GM23338 (cell line): ENCODE results near the gene STX10. TPM values are rescaled to one million over a fixed set of nuclear protein-coding genes. Genes with fewer than 3 reads are reported as not detected.

Experiments
- ATAC-seq: fragments of 200-7000 bp; cut with Tn5 transposase; 3 replicates; pipeline ENCODE4 v1.9.1; 2020
- DNase-seq: peaks from one replicate; pipeline ENCODE4 v3.0.0-alpha.2; 2015; ENCODE audit warnings: low spot score
- H2AFZ ChIP-seq: fragments of 200-600 bp; sonication (generic); 2 replicates; pipeline ENCODE4 v1.8.0; 2016; ENCODE audit warnings: antibody characterized with exemption, mild to moderate bottlenecking, moderate library complexity
- H3F3A ChIP-seq: fragments of 200-600 bp; sonication (generic); replicated peaks from 2 replicates; pipeline ENCODE4 v1.8.0; 2017; ENCODE audit warnings: antibody characterized with exemption, mixed run types, low read depth
- H3K27ac ChIP-seq: fragments of 200-600 bp; sonication (generic); 2 replicates; pipeline ENCODE4 v1.6.1; 2016; ENCODE audit warnings: low read depth
- H3K27me3 ChIP-seq: fragments of 200-600 bp; sonication (generic); 2 replicates; pipeline ENCODE4 v1.8.0; 2016; ENCODE audit warnings: mild to moderate bottlenecking, mixed run types, moderate library complexity; ENCODE audit not compliant: insufficient read depth
- H3K36me3 ChIP-seq: fragments of 200-600 bp; sonication (generic); 2 replicates; pipeline ENCODE4 v1.8.0; 2016; ENCODE audit warnings: mild to moderate bottlenecking; ENCODE audit not compliant: insufficient read depth
- H3K4me1 ChIP-seq: fragments of 200-600 bp; sonication (generic); 2 replicates; pipeline ENCODE4 v1.8.0; 2016; ENCODE audit warnings: mild to moderate bottlenecking, moderate library complexity; ENCODE audit not compliant: insufficient read depth
- H3K4me2 ChIP-seq: fragments of 200-600 bp; sonication (generic); 2 replicates; pipeline ENCODE4 v1.7.1; 2017; ENCODE audit warnings: mixed run types
- H3K4me3 ChIP-seq: fragments of 200-600 bp; sonication (generic); 2 replicates; pipeline ENCODE4 v1.6.1; 2016; ENCODE audit warnings: mixed run types
- H3K79me2 ChIP-seq: fragments of 200-600 bp; sonication (generic); replicated peaks from 2 replicates; pipeline ENCODE4 v1.8.0; 2017; ENCODE audit warnings: mild to moderate bottlenecking; ENCODE audit not compliant: insufficient read depth
- H3K9me2 ChIP-seq: fragments of 200-600 bp; sonication (generic); 2 replicates; pipeline ENCODE4 v1.8.0; 2017; ENCODE audit not compliant: insufficient read depth
- H4K20me1 ChIP-seq: fragments of 200-600 bp; sonication (generic); replicated peaks from 2 replicates; pipeline ENCODE4 v1.8.0; 2017; ENCODE audit warnings: mild to moderate bottlenecking; ENCODE audit not compliant: insufficient read depth
- H3K27ac Mint-ChIP-seq: 2 replicates; pipeline ENCODE4 v1.8.0; 2020; ENCODE audit warnings: inconsistent platforms, mild to moderate bottlenecking, moderate library complexity, mixed read lengths
- H3K27me3 Mint-ChIP-seq: 3 replicates; pipeline ENCODE4 v1.8.0; 2022; ENCODE audit warnings: low read depth, mild to moderate bottlenecking, moderate library complexity, mixed read lengths, inconsistent platforms; ENCODE audit not compliant: insufficient read depth, poor library complexity
- H3K36me3 Mint-ChIP-seq: 3 replicates; pipeline ENCODE4 v1.8.0; 2021; ENCODE audit warnings: low read depth, mild to moderate bottlenecking, inconsistent platforms, moderate library complexity, mixed read lengths
- H3K4me1 Mint-ChIP-seq: 3 replicates; pipeline ENCODE4 v1.8.0; 2020; ENCODE audit warnings: mild to moderate bottlenecking, inconsistent platforms, mixed read lengths
- H3K4me3 Mint-ChIP-seq: 3 replicates; pipeline ENCODE4 v1.8.0; 2021; ENCODE audit warnings: moderate library complexity, mild to moderate bottlenecking, inconsistent platforms, mixed read lengths
- H3K9me3 Mint-ChIP-seq: 3 replicates; pipeline ENCODE4 v1.8.0; 2020; ENCODE audit warnings: moderate library complexity, mild to moderate bottlenecking, inconsistent platforms, mixed read lengths
- CREB1 ChIP-seq: fragments of 250-450 bp; sonication (Bioruptor Pico); IDR thresholded peaks from 2 replicates; pipeline ENCODE4 v1.5.0; 2020; ENCODE audit warnings: low read depth, mild to moderate bottlenecking, moderate library complexity
- EZH2phosphoT487 ChIP-seq: fragments of 200-600 bp; sonication (generic); IDR thresholded peaks from one replicate; pipeline ENCODE4 v1.8.1; 2018; ENCODE audit warnings: antibody characterized with exemption; ENCODE audit not compliant: unreplicated experiment
- JUNB ChIP-seq: IDR thresholded peaks from one replicate; pipeline ENCODE4 v1.6.1; 2016; ENCODE audit warnings: antibody characterized with exemption; ENCODE audit not compliant: unreplicated experiment
- NANOG ChIP-seq: IDR thresholded peaks from 2 replicates; pipeline ENCODE4 v1.6.1; 2016; ENCODE audit warnings: antibody characterized with exemption, borderline replicate concordance
- POLR2AphosphoS5 ChIP-seq: IDR thresholded peaks from 2 replicates; pipeline ENCODE4 v1.6.1; 2016; ENCODE audit warnings: antibody characterized with exemption, low read depth
- polyA plus RNA-seq: library from polyadenylated mRNA; unstranded; fragments of >200 nt; fragmentation: Nextera tagmentation; extraction: Ambion mirVana; gene quantifications from 2 replicates; pipeline ENCODE4 v1.2.1, GENCODE V29; 2016
- total RNA-seq: library from RNA; depleted of rRNA; stranded (reverse); fragments of >200 nt; shearing (Covaris generic); gene quantifications from 2 replicates; pipeline ENCODE4 v1.2.3, GENCODE V29; 2014
- TF ChIP-seq, protein P1 (sequence below), 2 experiments: fragments of 200-600 bp in 1 of 2; sonication (generic) in 1 of 2; conservative IDR thresholded peaks; 2 replicates each; pipeline versions ENCODE4 v1.5.1 to v1.6.1; 2016 to 2017; ENCODE audit warnings: antibody characterized with exemption in 2 of 2, low read depth in 2 of 2, mild to moderate bottlenecking in 2 of 2, moderate library complexity in 1 of 2
- TF ChIP-seq, protein P2 (sequence below): IDR thresholded peaks from 2 replicates; pipeline ENCODE4 v1.6.1; 2016; ENCODE audit warnings: antibody characterized with exemption
- TF ChIP-seq, protein P3 (sequence below): IDR thresholded peaks from one replicate; pipeline ENCODE4 v1.6.1; 2018; ENCODE audit warnings: antibody characterized with exemption; ENCODE audit not compliant: unreplicated experiment

Gene STX10
- total and polyA plus RNA-seq, 2 experiments from 2014 or later: 42.8 to 55.9 TPM

DNA sequence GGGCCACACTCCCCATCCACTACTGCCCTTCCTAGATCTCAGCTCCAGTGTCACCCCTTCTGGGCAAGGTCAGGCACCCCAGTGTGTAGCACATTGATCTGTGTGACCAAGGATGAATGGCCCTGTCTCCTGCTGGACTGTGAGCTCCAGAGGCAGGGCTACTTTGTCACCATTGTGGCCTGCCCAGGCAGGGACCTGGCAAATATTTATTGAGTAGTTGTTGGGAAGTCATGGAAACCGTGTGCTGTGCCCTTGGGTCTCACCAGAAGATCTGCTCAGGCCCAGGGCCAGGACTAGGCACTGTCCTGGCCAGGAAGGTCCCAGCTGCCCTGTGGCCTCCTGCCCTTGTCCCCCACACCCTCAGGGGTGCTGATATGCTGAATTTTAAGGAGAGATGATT lies 21.6 kb downstream of the STX10 start (continued):
- TF ChIP-seq EZH2phosphoT487: no peak
- TF ChIP-seq, protein P1, sequence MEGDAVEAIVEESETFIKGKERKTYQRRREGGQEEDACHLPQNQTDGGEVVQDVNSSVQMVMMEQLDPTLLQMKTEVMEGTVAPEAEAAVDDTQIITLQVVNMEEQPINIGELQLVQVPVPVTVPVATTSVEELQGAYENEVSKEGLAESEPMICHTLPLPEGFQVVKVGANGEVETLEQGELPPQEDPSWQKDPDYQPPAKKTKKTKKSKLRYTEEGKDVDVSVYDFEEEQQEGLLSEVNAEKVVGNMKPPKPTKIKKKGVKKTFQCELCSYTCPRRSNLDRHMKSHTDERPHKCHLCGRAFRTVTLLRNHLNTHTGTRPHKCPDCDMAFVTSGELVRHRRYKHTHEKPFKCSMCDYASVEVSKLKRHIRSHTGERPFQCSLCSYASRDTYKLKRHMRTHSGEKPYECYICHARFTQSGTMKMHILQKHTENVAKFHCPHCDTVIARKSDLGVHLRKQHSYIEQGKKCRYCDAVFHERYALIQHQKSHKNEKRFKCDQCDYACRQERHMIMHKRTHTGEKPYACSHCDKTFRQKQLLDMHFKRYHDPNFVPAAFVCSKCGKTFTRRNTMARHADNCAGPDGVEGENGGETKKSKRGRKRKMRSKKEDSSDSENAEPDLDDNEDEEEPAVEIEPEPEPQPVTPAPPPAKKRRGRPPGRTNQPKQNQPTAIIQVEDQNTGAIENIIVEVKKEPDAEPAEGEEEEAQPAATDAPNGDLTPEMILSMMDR (conservative IDR thresholded peaks at IDR 0.05; ENCODE audit: low read depth in 2 of 2): no peak
- no peak for TF ChIP-seq JUNB
- no peak for TF ChIP-seq NANOG
- TF ChIP-seq, protein P2, sequence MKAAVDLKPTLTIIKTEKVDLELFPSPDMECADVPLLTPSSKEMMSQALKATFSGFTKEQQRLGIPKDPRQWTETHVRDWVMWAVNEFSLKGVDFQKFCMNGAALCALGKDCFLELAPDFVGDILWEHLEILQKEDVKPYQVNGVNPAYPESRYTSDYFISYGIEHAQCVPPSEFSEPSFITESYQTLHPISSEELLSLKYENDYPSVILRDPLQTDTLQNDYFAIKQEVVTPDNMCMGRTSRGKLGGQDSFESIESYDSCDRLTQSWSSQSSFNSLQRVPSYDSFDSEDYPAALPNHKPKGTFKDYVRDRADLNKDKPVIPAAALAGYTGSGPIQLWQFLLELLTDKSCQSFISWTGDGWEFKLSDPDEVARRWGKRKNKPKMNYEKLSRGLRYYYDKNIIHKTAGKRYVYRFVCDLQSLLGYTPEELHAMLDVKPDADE: no peak
- no peak for TF ChIP-seq POLR2AphosphoS5
- no peak for TF ChIP-seq CREB1 (CRISPR knock-in tag)

DNA sequence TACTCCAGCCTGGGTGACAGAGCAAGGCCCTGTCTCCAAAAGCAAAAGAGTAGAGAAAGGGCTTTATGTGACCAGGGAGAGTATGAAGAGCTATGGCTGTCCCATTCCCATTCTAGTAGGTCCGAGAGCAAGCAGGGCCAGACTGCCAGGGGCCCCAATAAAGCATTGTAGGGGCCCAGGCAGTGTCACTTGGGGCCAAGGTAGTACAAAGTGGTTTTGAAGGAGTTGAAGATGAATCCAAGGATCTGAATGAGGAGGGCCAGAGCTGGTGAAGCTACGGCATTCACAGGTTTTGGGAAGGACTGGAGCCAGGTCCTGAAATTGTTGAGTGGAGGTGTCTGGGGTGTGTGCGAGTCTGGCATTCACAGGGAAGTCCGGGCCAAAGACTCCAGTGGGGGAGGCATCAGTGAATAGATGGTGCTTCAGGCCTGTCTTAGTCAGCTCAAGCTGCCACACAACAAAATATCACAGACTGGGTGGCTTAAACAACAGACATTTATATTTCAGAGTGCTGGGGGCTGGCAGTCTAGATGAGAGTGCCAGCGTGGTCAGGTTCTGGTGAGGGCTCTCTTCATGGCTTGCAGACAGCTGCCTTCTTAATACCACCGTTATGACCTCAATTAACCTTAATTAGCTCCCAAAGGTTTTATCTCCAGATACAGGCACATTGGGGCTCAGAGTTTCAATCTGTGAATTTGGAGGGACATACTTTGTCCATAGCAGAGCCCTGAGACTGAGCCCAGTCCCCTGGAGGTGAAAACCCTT lies 22.2 kb downstream of the STX10 start:
- Mint-ChIP-seq H3K27me3 (peaks cover 11% of the 10 kb centered on the region), H3K9me3 (no peaks in the 10 kb centered on the region), H3K4me1 (peaks cover 9% of the 10 kb centered on the region), H3K4me3 (no peak overlapping the region), H3K36me3 (peaks cover 33% of the 10 kb centered on the region), H3K27ac (no peak overlapping the region)
- Histone ChIP-seq H3K4me1 (no peaks in the 10 kb centered on the region), H3K27ac (no peak overlapping the region), H3K36me3 (no peaks in the 10 kb centered on the region), H3K4me3 (no peak overlapping the region), H2AFZ (no peak overlapping the region), H3K79me2 (peaks cover 100% of the 10 kb centered on the region), H3K9me2 (no peaks in the 10 kb centered on the region), H3F3A (no peaks in the 10 kb centered on the region; the same call in 1 of the 2 replicates), H3K4me2 (no peak overlapping the region), H4K20me1 (peaks cover 93% of the 10 kb centered on the region), H3K27me3 (no peaks in the 10 kb centered on the region)
- ATAC-seq (no peak), DNase-seq (no peak)
- TF ChIP-seq CREB1 (CRISPR knock-in tag) (no peak), EZH2phosphoT487 (no peak)
- TF ChIP-seq, protein P1 (conservative IDR thresholded peaks at IDR 0.05; ENCODE audit: low read depth in 2 of 2): no peak
- TF ChIP-seq, protein P3, sequence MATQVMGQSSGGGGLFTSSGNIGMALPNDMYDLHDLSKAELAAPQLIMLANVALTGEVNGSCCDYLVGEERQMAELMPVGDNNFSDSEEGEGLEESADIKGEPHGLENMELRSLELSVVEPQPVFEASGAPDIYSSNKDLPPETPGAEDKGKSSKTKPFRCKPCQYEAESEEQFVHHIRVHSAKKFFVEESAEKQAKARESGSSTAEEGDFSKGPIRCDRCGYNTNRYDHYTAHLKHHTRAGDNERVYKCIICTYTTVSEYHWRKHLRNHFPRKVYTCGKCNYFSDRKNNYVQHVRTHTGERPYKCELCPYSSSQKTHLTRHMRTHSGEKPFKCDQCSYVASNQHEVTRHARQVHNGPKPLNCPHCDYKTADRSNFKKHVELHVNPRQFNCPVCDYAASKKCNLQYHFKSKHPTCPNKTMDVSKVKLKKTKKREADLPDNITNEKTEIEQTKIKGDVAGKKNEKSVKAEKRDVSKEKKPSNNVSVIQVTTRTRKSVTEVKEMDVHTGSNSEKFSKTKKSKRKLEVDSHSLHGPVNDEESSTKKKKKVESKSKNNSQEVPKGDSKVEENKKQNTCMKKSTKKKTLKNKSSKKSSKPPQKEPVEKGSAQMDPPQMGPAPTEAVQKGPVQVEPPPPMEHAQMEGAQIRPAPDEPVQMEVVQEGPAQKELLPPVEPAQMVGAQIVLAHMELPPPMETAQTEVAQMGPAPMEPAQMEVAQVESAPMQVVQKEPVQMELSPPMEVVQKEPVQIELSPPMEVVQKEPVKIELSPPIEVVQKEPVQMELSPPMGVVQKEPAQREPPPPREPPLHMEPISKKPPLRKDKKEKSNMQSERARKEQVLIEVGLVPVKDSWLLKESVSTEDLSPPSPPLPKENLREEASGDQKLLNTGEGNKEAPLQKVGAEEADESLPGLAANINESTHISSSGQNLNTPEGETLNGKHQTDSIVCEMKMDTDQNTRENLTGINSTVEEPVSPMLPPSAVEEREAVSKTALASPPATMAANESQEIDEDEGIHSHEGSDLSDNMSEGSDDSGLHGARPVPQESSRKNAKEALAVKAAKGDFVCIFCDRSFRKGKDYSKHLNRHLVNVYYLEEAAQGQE: no peak
